KMS-11 (cell line): ENCODE results near the gene OR5K2.

Experiments used
- H2AFZ ChIP-seq: fragments of 200-600 bp; sonication (generic); 2 replicates; pipeline ENCODE4 v1.6.1; 2016; ENCODE audit warnings: antibody characterized with exemption, mixed run types, low read depth
- H3K27ac ChIP-seq: fragments of 200-600 bp; sonication (generic); 2 replicates; pipeline ENCODE4 v1.6.1; 2016; ENCODE audit warnings: mild to moderate bottlenecking, mixed run types
- H3K27me3 ChIP-seq: fragments of 200-600 bp; sonication (generic); 2 replicates; pipeline ENCODE4 v1.6.1; 2017; ENCODE audit warnings: mild to moderate bottlenecking, low read depth, mixed run types, moderate library complexity; ENCODE audit not compliant: insufficient read depth
- H3K36me3 ChIP-seq: fragments of 200-600 bp; sonication (generic); 2 replicates; pipeline ENCODE4 v1.6.1; 2017; ENCODE audit warnings: mild to moderate bottlenecking, mixed run types; ENCODE audit not compliant: insufficient read depth
- H3K4me1 ChIP-seq: fragments of 200-600 bp; sonication (generic); 2 replicates; pipeline ENCODE4 v1.6.1; 2016; ENCODE audit warnings: mild to moderate bottlenecking, low read depth, mixed run types; ENCODE audit not compliant: poor library complexity, severe bottlenecking
- H3K4me2 ChIP-seq: fragments of 200-600 bp; sonication (generic); 2 replicates; pipeline ENCODE4 v1.7.0; 2016; ENCODE audit warnings: mild to moderate bottlenecking, mixed run types
- H3K4me3 ChIP-seq: fragments of 200-600 bp; sonication (generic); IDR thresholded peaks from 2 replicates; pipeline ENCODE4 v1.6.1; 2017; ENCODE audit warnings: low read depth, low read length, mixed read lengths; ENCODE audit not compliant: insufficient read depth
- H3K79me2 ChIP-seq: fragments of 200-600 bp; sonication (generic); 2 replicates; pipeline ENCODE4 v1.6.1; 2016; ENCODE audit warnings: low read depth, mixed run types; ENCODE audit not compliant: insufficient read depth
- H3K9ac ChIP-seq: fragments of 200-600 bp; sonication (generic); 2 replicates; pipeline ENCODE4 v1.6.1; 2016; ENCODE audit warnings: mild to moderate bottlenecking, mixed run types
- H4K20me1 ChIP-seq: fragments of 200-600 bp; sonication (generic); 2 replicates; pipeline ENCODE4 v1.6.1; 2016; ENCODE audit warnings: mild to moderate bottlenecking, mixed run types; ENCODE audit not compliant: insufficient read depth
- CTCF ChIP-seq: fragments of 200-600 bp; sonication (generic); conservative IDR thresholded peaks from 2 replicates; pipeline ENCODE4 v1.6.1; 2017; ENCODE audit warnings: low read depth, mild to moderate bottlenecking, antibody characterized with exemption, low read length, moderate library complexity, mixed read lengths

The OR5K2 gene

GRCh38 chr3:98501863-98502576 lies 4.5 kb downstream of the OR5K2 start:
- no peaks in the 10 kb centered on the region for H3K4me1 ChIP-seq
- no peak overlapping the region for H3K27ac ChIP-seq
- no peaks in the 10 kb centered on the region for H3K79me2 ChIP-seq
- TF ChIP-seq CTCF = no peak
- no peak overlapping the region for H2AFZ ChIP-seq
- H4K20me1 ChIP-seq = no peaks in the 10 kb centered on the region
- H3K4me2 ChIP-seq = no peak overlapping the region
- H3K9ac ChIP-seq = no peak overlapping the region
- no peaks in the 10 kb centered on the region for H3K36me3 ChIP-seq
- no peak overlapping the region for H3K4me3 ChIP-seq
- H3K27me3 ChIP-seq = no peaks in the 10 kb centered on the region

GRCh38 chr3:98504539-98504938 lies 7.1 kb downstream of the OR5K2 start:
- Histone ChIP-seq H3K4me1 (no peaks in the 10 kb centered on the region), H3K9ac (no peak overlapping the region), H4K20me1 (no peaks in the 10 kb centered on the region), H3K4me3 (no peak overlapping the region), H2AFZ (no peak overlapping the region), H3K36me3 (no peaks in the 10 kb centered on the region), H3K4me2 (no peak overlapping the region), H3K27ac (no peak overlapping the region), H3K79me2 (no peaks in the 10 kb centered on the region), H3K27me3 (no peaks in the 10 kb centered on the region)
- TF ChIP-seq CTCF = no peak

GRCh38 chr3:98508582-98508981 lies 11.1 kb downstream of the OR5K2 start:
- H3K4me1 ChIP-seq = peaks cover 9% of the 10 kb centered on the region

GRCh38 chr3:98512576-98512975 lies 15.1 kb downstream of the OR5K2 start:
- Histone ChIP-seq H3K27ac (no peak overlapping the region), H3K9ac (no peak overlapping the region), H3K27me3 (no peaks in the 10 kb centered on the region), H3K4me1 (peaks cover 41% of the 10 kb centered on the region), H3K36me3 (no peaks in the 10 kb centered on the region), H2AFZ (no peak overlapping the region), H3K4me3 (no peak overlapping the region), H3K4me2 (no peak overlapping the region), H4K20me1 (no peaks in the 10 kb centered on the region), H3K79me2 (peaks cover under 1% of the 10 kb centered on the region; the same call in 1 of the 2 replicates)
- TF ChIP-seq CTCF = no peak

More at GRCh38 chr3:98508582-98508981, 11.1 kb downstream of the OR5K2 start:
- Histone ChIP-seq H3K36me3 (no peaks in the 10 kb centered on the region), H3K4me3 (no peak overlapping the region), H3K79me2 (no peaks in the 10 kb centered on the region), H3K27ac (no peak overlapping the region), H2AFZ (no peak overlapping the region), H3K27me3 (no peaks in the 10 kb centered on the region), H3K9ac (no peak overlapping the region), H4K20me1 (no peaks in the 10 kb centered on the region), H3K4me2 (no peak overlapping the region)
- TF ChIP-seq CTCF = no peak
